ENCODE data around the gene GCA.

- TF ChIP-seq CTCF (IDR thresholded peaks at IDR 0.05; ENCODE audit: borderline replicate concordance, extremely low read depth, low read length, poor library complexity, severe bottlenecking) (peak; percentile 89), EZH2 (IDR thresholded peaks at IDR 0.05; ENCODE audit: borderline replicate concordance, low read depth, low read length, severe bottlenecking) (no peak)
Observed at GRCh38 chr2:162297925-162298552, 45.9 kb upstream of the GCA start.
